IMR-90 (cell line): ENCODE measurements around the gene TCF7L1. TPM values are rescaled to one million over a fixed set of nuclear protein-coding genes. Genes with fewer than 3 reads are reported as not detected.

Experiments
- ATAC-seq: fragments of 200-7000 bp; cut with Tn5 transposase; 2 replicates; pipeline ENCODE4 v1.9.1; 2020; ENCODE audit warnings: low read depth, mild to moderate bottlenecking, moderate library complexity
- BruUV-seq: library from RNA; stranded (reverse); fragments of 400-500 nt; replicated peaks from 2 replicates; lab custom pipeline; 2021; lab: Mats Ljungman, UMichigan
- CTCF ChIA-PET: fragments of 300-600 bp; formaldehyde crosslinking; extraction: SDS; loops from one replicate; lab custom pipeline; 2021; ENCODE audit warnings: antibody characterized with exemption; lab: Yijun Ruan, JAX
- POLR2A ChIA-PET: fragments of 300-600 bp; sonication (Branson Sonifier 250); formaldehyde crosslinking; loops from one replicate; lab custom pipeline; 2022; ENCODE audit warnings: antibody characterized with exemption; ENCODE audit not compliant: unreplicated experiment; lab: Charles Lee
- DNase-seq: peaks from one replicate; pipeline ENCODE4 v3.0.0; 2013
- H2AFZ ChIP-seq: replicated peaks from 2 replicates; pipeline ENCODE3; 2013; ENCODE audit warnings: low read length, mild to moderate bottlenecking; ENCODE audit not compliant: poor library complexity
- H2AK5ac ChIP-seq: 2 replicates; pipeline ENCODE4 v1.6.1; 2013; ENCODE audit warnings: low read depth, low read length, inconsistent platforms
- H2AK9ac ChIP-seq: replicated peaks from 2 replicates; pipeline ENCODE3; 2013; ENCODE audit warnings: mild to moderate bottlenecking, low read depth, low read length, moderate library complexity; ENCODE audit not compliant: poor library complexity
- H2BK120ac ChIP-seq: 2 replicates; pipeline ENCODE4 v1.6.1; 2013; ENCODE audit warnings: low read depth, low read length, inconsistent platforms
- H2BK15ac ChIP-seq: 3 replicates; pipeline ENCODE4 v1.6.1; 2013; ENCODE audit warnings: low read depth, low read length, inconsistent platforms
- H2BK20ac ChIP-seq: 2 replicates; pipeline ENCODE4 v1.6.1; 2013; ENCODE audit warnings: low read depth, mild to moderate bottlenecking, inconsistent platforms, low read length, moderate library complexity
- H2BK5ac ChIP-seq: 2 replicates; pipeline ENCODE4 v1.6.1; 2013; ENCODE audit warnings: mild to moderate bottlenecking, low read depth, low read length, inconsistent platforms; ENCODE audit not compliant: poor library complexity, severe bottlenecking
- H3K14ac ChIP-seq: replicated peaks from 2 replicates; pipeline ENCODE4 v1.6.1; 2013; ENCODE audit warnings: low read depth, low read length, inconsistent platforms
- H3K18ac ChIP-seq: 2 replicates; pipeline ENCODE4 v1.6.1; 2013; ENCODE audit warnings: low read depth, low read length, control low read depth
- H3K23ac ChIP-seq: 2 replicates; pipeline ENCODE4 v1.6.1; 2013; ENCODE audit warnings: low read depth, low read length, inconsistent platforms
- H3K27ac ChIP-seq: 2 replicates; pipeline ENCODE4 v1.5.1; 2013; ENCODE audit warnings: mild to moderate bottlenecking, control low read depth, low read length; ENCODE audit not compliant: insufficient read depth
- H3K27me3 ChIP-seq: 2 replicates; pipeline ENCODE4 v1.6.1; 2013; ENCODE audit warnings: low read length; ENCODE audit not compliant: control insufficient read depth, insufficient read depth
- H3K36me3 ChIP-seq: 2 replicates; pipeline ENCODE4 v1.6.1; 2013; ENCODE audit warnings: low read length, mixed read lengths; ENCODE audit not compliant: control insufficient read depth, insufficient read depth
- H3K4ac ChIP-seq: 2 replicates; pipeline ENCODE4 v1.6.1; 2013; ENCODE audit warnings: low read depth, low read length, inconsistent platforms
- H3K4me1 ChIP-seq: 2 replicates; pipeline ENCODE4 v1.6.1; 2013; ENCODE audit warnings: low read length, mixed read lengths; ENCODE audit not compliant: control insufficient read depth, insufficient read depth
- H3K4me2 ChIP-seq: 2 replicates; pipeline ENCODE4 v1.6.1; 2013; ENCODE audit warnings: low read depth, mild to moderate bottlenecking, control low read depth, low read length, moderate library complexity
- H3K4me3 ChIP-seq: 2 replicates; pipeline ENCODE4 v1.5.1; 2013; ENCODE audit warnings: low read depth, mild to moderate bottlenecking, control low read depth, low read length, moderate library complexity; ENCODE audit not compliant: insufficient read depth
- H3K56ac ChIP-seq: 2 replicates; pipeline ENCODE4 v1.6.1; 2013; ENCODE audit warnings: low read length, inconsistent platforms; ENCODE audit not compliant: insufficient read depth; ENCODE audit errors: extremely low read depth
- H3K79me1 ChIP-seq, 2 experiments: 2 replicates each; pipeline ENCODE4 v1.6.1; 2013; ENCODE audit warnings: low read length in 2 of 2, inconsistent platforms in 1 of 2, low read depth in 1 of 2
- H3K9ac ChIP-seq: 2 replicates; pipeline ENCODE4 v1.6.1; 2013; ENCODE audit warnings: low read depth, low read length, control low read depth
- H3K9me1 ChIP-seq: 2 replicates; pipeline ENCODE4 v1.6.1; 2013; ENCODE audit warnings: low read length, inconsistent platforms; ENCODE audit not compliant: insufficient read depth
- H3K9me3 ChIP-seq: 2 replicates; pipeline ENCODE4 v1.6.1; 2013; ENCODE audit warnings: low read length; ENCODE audit not compliant: control insufficient read depth, insufficient read depth
- H4K20me1 ChIP-seq: 2 replicates; pipeline ENCODE4 v1.6.1; 2013; ENCODE audit warnings: low read length, inconsistent platforms; ENCODE audit not compliant: insufficient read depth
- H4K5ac ChIP-seq: 2 replicates; pipeline ENCODE4 v1.6.1; 2013; ENCODE audit warnings: mild to moderate bottlenecking, low read depth, low read length, control low read depth
- H4K8ac ChIP-seq, 2 experiments: 2 replicates each; pipeline ENCODE4 v1.6.1; 2013; ENCODE audit warnings: low read depth in 2 of 2, low read length in 2 of 2, control low read depth in 1 of 2, inconsistent platforms in 1 of 2
- H4K91ac ChIP-seq: 2 replicates; pipeline ENCODE4 v1.6.1; 2013; ENCODE audit warnings: low read depth, low read length, inconsistent platforms; ENCODE audit not compliant: insufficient read depth
- CHD1 ChIP-seq: IDR thresholded peaks from 2 replicates; pipeline ENCODE4 v1.6.1; 2012; ENCODE audit warnings: low read depth, low read length, improper control_type of control experiment
- CTCF ChIP-seq: conservative IDR thresholded peaks from 2 replicates; pipeline ENCODE4 v1.5.1; 2012; ENCODE audit warnings: mild to moderate bottlenecking, low read depth, low read length, improper control_type of control experiment
- ELK1 ChIP-seq: fragments of 150-350 bp; IDR thresholded peaks from 2 replicates; pipeline ENCODE4 v1.6.1; 2016; ENCODE audit warnings: low read depth, mild to moderate bottlenecking, low read length, moderate library complexity, borderline replicate concordance
- FOS ChIP-seq: fragments of 150-350 bp; IDR thresholded peaks from 2 replicates; pipeline ENCODE4 v1.6.1; 2016; ENCODE audit warnings: low read depth, low read length
- MAFK ChIP-seq: IDR thresholded peaks from 2 replicates; pipeline ENCODE4 v1.6.1; 2012; ENCODE audit warnings: low read depth, low read length, improper control_type of control experiment
- MXI1 ChIP-seq: IDR thresholded peaks from 2 replicates; pipeline ENCODE4 v1.6.1; 2012; ENCODE audit warnings: low read depth, mild to moderate bottlenecking, low read length, moderate library complexity, borderline replicate concordance
- POLR2A ChIP-seq: IDR thresholded peaks from 2 replicates; pipeline ENCODE4 v1.6.1; 2012; ENCODE audit warnings: mild to moderate bottlenecking, low read depth, low read length
- RAD21 ChIP-seq: IDR thresholded peaks from 2 replicates; pipeline ENCODE4 v1.6.1; 2012; ENCODE audit warnings: low read length, improper control_type of control experiment
- RCOR1 ChIP-seq: IDR thresholded peaks from 2 replicates; pipeline ENCODE4 v1.6.1; 2012; ENCODE audit warnings: mild to moderate bottlenecking, low read length, improper control_type of control experiment; ENCODE audit not compliant: insufficient replicate concordance
- RFX5 ChIP-seq: IDR thresholded peaks from 2 replicates; pipeline ENCODE4 v1.8.0; 2012; ENCODE audit warnings: low read depth, mild to moderate bottlenecking, low read length, moderate library complexity
- WGBS, 2 experiments: methylation state at CpG; one replicate each; pipeline versions ENCODE4 v1.1.5 to v1.1.7; 2013; ENCODE audit warnings: missing lambda C conversion rate in 2 of 2; ENCODE audit not compliant: insufficient read length in 1 of 2; ENCODE audit errors: extremely low coverage in 2 of 2; 5-methylcytosine and 5-hydroxymethylcytosine counted together
- dilution Hi-C: fragments of 300-500 bp; cut with HindIII; formaldehyde crosslinking; loops from one replicate; pipeline ENCODE4 v1.14.3; 2018; ENCODE audit warnings: low sequenced_read_pairs; ENCODE audit not compliant: unreplicated experiment
- in situ Hi-C: fragments of 300-500 bp; cut with MboI; formaldehyde crosslinking; loops from 3 replicates; pipeline ENCODE4 v1.14.3; 2019; ENCODE audit warnings: low sequenced_read_pairs, inconsistent platforms, mixed read lengths
- intact Hi-C: fragments of 100-400 bp; cut with micrococcal nuclease; formaldehyde crosslinking; loops from 2 replicates; pipeline ENCODE4 v1.10.0; 2022
- polyA plus RNA-seq, 3 experiments: library from polyadenylated mRNA; depleted of rRNA; stranded (reverse); fragments of >200 nt; gene quantifications; 2 replicates each; pipeline ENCODE4 v1.2.3, GENCODE V29; 2012; ENCODE audit warnings: low replicate concordance in 1 of 3
- total RNA-seq: library from RNA; depleted of rRNA; stranded (reverse); fragments of >200 nt; gene quantifications from 2 replicates; pipeline ENCODE4 v1.2.3, GENCODE V29; 2012

Gene TCF7L1
- total and polyA plus RNA-seq, 2 of the 4 experiments (the other 2 are of a cell fraction), result 0.72 to 11.1 TPM

DNA sequence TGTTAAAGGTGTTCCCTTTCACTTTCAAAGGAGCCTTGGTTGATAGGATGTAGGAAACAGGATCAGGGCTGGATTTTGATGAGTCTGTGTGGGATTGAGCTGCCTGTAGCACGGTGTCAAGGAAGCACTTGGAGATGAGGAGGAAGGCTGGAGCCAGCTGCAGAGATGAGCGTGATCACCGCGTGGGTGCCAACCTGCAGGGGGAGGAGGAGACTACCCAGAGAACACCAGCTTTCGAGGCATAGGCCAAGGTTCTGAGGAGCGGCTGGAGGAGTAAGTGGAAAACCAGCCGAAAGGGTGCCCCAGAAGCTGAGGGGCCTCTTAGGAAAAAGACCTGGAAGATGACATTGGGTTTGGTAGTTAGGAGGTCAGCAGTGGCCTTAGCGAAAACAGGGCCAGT lies 130.4 kb downstream of the TCF7L1 start:
- no peaks in the 10 kb centered on the region for H3K9me3 ChIP-seq
- no peak overlapping the region for H4K5ac ChIP-seq
- CTCF ChIA-PET, result interaction anchor here (0.6 to 1.7 kb wide), 2 partner anchors 130 to 286 kb away, joined by 5 to 6 read pairs; partner anchors contain the start of gene TCF7L1
- H3K23ac ChIP-seq, result 0 out of 2 replicates have a peak overlapping the region, but pooled peaks have one; percentile 83
- DNase-seq (no peak), ATAC-seq (no peak)
- H3K4me1 ChIP-seq, result peaks cover 25% of the 10 kb centered on the region
- H2AFZ ChIP-seq, result no peak overlapping the region
- no peak overlapping the region for H3K27ac ChIP-seq
- H3K9ac ChIP-seq, result no peak overlapping the region
- H3K4me2 ChIP-seq, result no peak overlapping the region
- H3K27me3 ChIP-seq, result no peaks in the 10 kb centered on the region
- H3K79me1 ChIP-seq, result peaks cover 12 to 70% of the 10 kb centered on the region in 2 experiments
- WGBS, 2 experiments, result 91% methylated on average over 6 of the region's 8 CpGs; no CpG with 5 or more reads in 1 of the 2 experiments
- intact Hi-C loops, result no loop called here
- H2AK9ac ChIP-seq, result no peak overlapping the region
- in situ Hi-C loops, result no loop called here
- peaks cover 22% of the 10 kb centered on the region for H3K9me1 ChIP-seq
- peak overlapping the region; percentile 20 for H2BK5ac ChIP-seq
- H4K20me1 ChIP-seq, result peaks cover 4% of the 10 kb centered on the region; the same call in 1 of the 2 replicates
- peak overlapping the region; percentile 86 for H2BK120ac ChIP-seq
- no peak overlapping the region for H3K56ac ChIP-seq
- H3K4me3 ChIP-seq, result no peak overlapping the region
- POLR2A ChIA-PET, result no interaction called here
- H2BK15ac ChIP-seq, result peak overlapping the region; percentile 78; the same call in 2 of the 3 replicates
- TF ChIP-seq RFX5 (no peak), FOS (no peak), RAD21 (no peak), CTCF (no peak), MXI1 (no peak), ELK1 (no peak), POLR2A (no peak), CHD1 (no peak), MAFK (no peak), RCOR1 (no peak)
- dilution Hi-C loops, result no loop called here
- H3K18ac ChIP-seq, result no peak overlapping the region; the same call in 1 of the 2 replicates
- H4K91ac ChIP-seq, result peak overlapping the region; percentile 58; the same call in 1 of the 2 replicates
- H2AK5ac ChIP-seq, result peak overlapping the region; percentile 93; the same call in 1 of the 2 replicates
- H2BK20ac ChIP-seq, result peak overlapping the region; percentile 22; the same call in 1 of the 2 replicates
- peak overlapping the region; percentile 66; the same call in 1 of the 2 replicates for H3K14ac ChIP-seq
- peak overlapping the region in 1 of 2 experiments; percentile 42; a peak in 1 of 4 replicates for H4K8ac ChIP-seq
- H3K4ac ChIP-seq, result peak overlapping the region; percentile 82
- no TSS peak for BruUV-seq
- H3K36me3 ChIP-seq, result no peaks in the 10 kb centered on the region
